Heart right ventricle (tissue), 16 donors: ENCODE results near the gene GFM1. TPM values are rescaled to one million over a fixed set of nuclear protein-coding genes. Genes with fewer than 3 reads are reported as not detected.

Experiments used
- ATAC-seq, 8 donors: fragments of 200-7000 bp; cut with Tn5 transposase; one replicate each; pipeline ENCODE4 v1.9.1; 2020; ENCODE audit warnings: mild to moderate bottlenecking in 8 of 8, moderate library complexity in 8 of 8, moderate number of reproducible peaks in 1 of 8
- DNase-seq, 2 donors: peaks; one replicate each; pipeline ENCODE4 v3.0.0-alpha.2; 2020
- H3K27ac ChIP-seq, 10 donors: fragments of 200-600 bp; sonication (generic) in 2 of 10; one replicate each; pipeline versions ENCODE4 v1.5.0 to v1.8.0; 2020 to 2022; ENCODE audit warnings: mild to moderate bottlenecking in 3 of 10
- H3K27me3 ChIP-seq, 7 donors: fragments of 200-600 bp; one replicate each; pipeline ENCODE4 v1.8.0; 2021 to 2022; ENCODE audit warnings: mild to moderate bottlenecking in 2 of 7
- H3K36me3 ChIP-seq, 9 donors: fragments of 200-600 bp; sonication (generic) in 1 of 9; one replicate each; pipeline versions ENCODE4 v1.5.0 to v1.8.0; 2020 to 2022; ENCODE audit warnings: mild to moderate bottlenecking in 2 of 9
- H3K4me1 ChIP-seq, 9 donors: fragments of 200-600 bp; sonication (generic) in 1 of 9; one replicate each; pipeline versions ENCODE4 v1.5.0 to v1.8.0; 2020 to 2022; ENCODE audit warnings: mild to moderate bottlenecking in 4 of 9
- H3K4me3 ChIP-seq, 10 donors: fragments of 200-600 bp; sonication (generic) in 2 of 10; one replicate each; pipeline versions ENCODE4 v1.5.0 to v1.8.0; 2020 to 2022; ENCODE audit warnings: mild to moderate bottlenecking in 7 of 10, moderate library complexity in 2 of 10
- H3K9me3 ChIP-seq, 11 donors: fragments of 200-600 bp in 10 of 11; sonication (generic) in 2 of 11; one replicate each; pipeline versions ENCODE4 v1.5.0 to v1.8.0; 2013 to 2022; ENCODE audit warnings: mild to moderate bottlenecking in 2 of 11, control low read depth in 1 of 11, moderate library complexity in 1 of 11
- CTCF ChIP-seq, 9 donors: fragments of 200-600 bp; sonication (generic) in 2 of 9; IDR thresholded peaks; one replicate each; pipeline versions ENCODE4 v1.5.0 to v1.8.0; 2021 to 2022; ENCODE audit warnings: antibody characterized with exemption in 9 of 9, mild to moderate bottlenecking in 5 of 9, moderate library complexity in 1 of 9
- WGBS, 2 donors: extraction: QIAGEN DNeasy Blood & Tissue Kit; methylation state at CpG; one replicate each; pipeline ENCODE4 v1.1.7; 2013; ENCODE audit warnings: inconsistent platforms in 1 of 2; 5-methylcytosine and 5-hydroxymethylcytosine counted together
- intact Hi-C, 10 donors: fragments of 100-400 bp; cut with DNase I; formaldehyde crosslinking; loops; one replicate each; pipeline versions ENCODE4 v1.11.1 to v1.14.2; 2022
- polyA plus RNA-seq, 2 donors: library from polyadenylated mRNA; stranded (reverse); fragments of 200-250 nt; gene quantifications; one replicate each; pipeline ENCODE4 v1.2.3, GENCODE V29; 2013
- total RNA-seq, 10 donors: library from RNA; stranded (reverse); fragmentation: NEBNext Ultra II Directional in 3 of 10; extraction: Animal tissue kit (Norgen Biotek cat#: 25700) in 3 of 10; gene quantifications; one replicate each; pipeline versions ENCODE4 v1.2.1 to v1.2.4, GENCODE V29; 2021 to 2023
- donor health status: Arrhythmogenic right ventricular cardiomyopathy.
- donor health status: ischemic (EF 13 %, LVEDD 7.1; RV severe dilation, severe dysfunction).
- donor health status: healthy with polysubstance abuse.
- donor health status: DM: no; HTN: yes; CAD: no.
- donor health status: DM: no; HTN: no; CAD: no.
- donor health status: ischemic (EF 25% LVEDD 6.9; RV normal size, moderate dysfunction).
- donor health status: ischemic (EF 25% LVEDD 5.7; RV mildly dilated, moderate dysfunction).
- donor health status: healthy.
- donor health status: DM: yes; HTN: yes; CAD: no.
- donor health status: Ischemic cardiomyopathy.
- donor health status: ischemic (EF 35%, LVEDD 5.7; RV mildly dilated, moderate dysfunction).
- donor health status: nonischemic (EF 11% LVEDD 7.7; RV severe dilation, severe dysfunction).
- donor health status: DM: yes; HTN: yes; CAD: no.
- donor health status: PGD.
- donor health status: ischemic (EF 29% LVEDD 5.4; RV normal size, mild dysfunction).
- donor health status: nonischemic (EF 23%, LVEDD 6.1; RV moderate dilation, normal function).

Gene GFM1
- total and polyA plus RNA-seq, 12 donors = 15.1 to 86.4 (median 68.7) TPM

- peak in 6 of 8 donors; percentile 20 to 62 (median 47) for ATAC-seq
Measured at GRCh38 chr3:158709666-158710083, 65.3 kb downstream of the GFM1 start.

GRCh38 chr3:158710601-158711000 lies 66.3 kb downstream of the GFM1 start:
- 85 to 87% methylated on average over 4 of the region's 4 CpGs for WGBS, 2 donors
- no peak for DNase-seq
- H3K27ac ChIP-seq = peak overlapping the region in 1 of 10 donors; percentile 80
- no peak for ATAC-seq
- no peak for TF ChIP-seq CTCF (IDR thresholded peaks at IDR 0.05)
- intact Hi-C loops = no loop called here
- H3K4me1 ChIP-seq = peaks cover 0 to 60% (median 28%) of the 10 kb centered on the region in 9 donors
- no peak overlapping the region for H3K4me3 ChIP-seq
- peaks cover 0 to 55% (median 0%) of the 10 kb centered on the region in 9 donors for H3K36me3 ChIP-seq
- no peaks in the 10 kb centered on the region for H3K9me3 ChIP-seq
- no peaks in the 10 kb centered on the region for H3K27me3 ChIP-seq

More at GRCh38 chr3:158709666-158710083, 65.3 kb downstream of the GFM1 start:
- H3K27ac ChIP-seq = peak overlapping the region in 1 of 10 donors; percentile 4
- H3K4me1 ChIP-seq = peaks cover 0 to 56% (median 28%) of the 10 kb centered on the region in 9 donors
- intact Hi-C loops = no loop called here
- no peak for DNase-seq
- H3K4me3 ChIP-seq = no peak overlapping the region
- no peak for TF ChIP-seq CTCF (IDR thresholded peaks at IDR 0.05)
- H3K9me3 ChIP-seq = no peaks in the 10 kb centered on the region
- peaks cover 0 to 65% (median 0%) of the 10 kb centered on the region in 9 donors for H3K36me3 ChIP-seq
- WGBS, 2 donors = 73 to 80% methylated on average over 4 of the region's 4 CpGs
- no peaks in the 10 kb centered on the region for H3K27me3 ChIP-seq

- H3K4me3 ChIP-seq = no peak overlapping the region
- H3K4me1 ChIP-seq = peaks cover 0 to 69% (median 29%) of the 10 kb centered on the region in 9 donors
- TF ChIP-seq CTCF (IDR thresholded peaks at IDR 0.05) = no peak
- no peak for DNase-seq
- peak overlapping the region in 6 of 10 donors; percentile 5 to 80 (median 54) for H3K27ac ChIP-seq
- intact Hi-C loops = no loop called here
- no peaks in the 10 kb centered on the region for H3K27me3 ChIP-seq
- peaks cover 0 to 53% (median 0%) of the 10 kb centered on the region in 9 donors for H3K36me3 ChIP-seq
- WGBS, 2 donors = 52 to 68% methylated on average over 1 of the region's 1 CpG
- peak in 7 of 8 donors; percentile 24 to 71 (median 54) for ATAC-seq
- no peaks in the 10 kb centered on the region for H3K9me3 ChIP-seq
Measured at GRCh38 chr3:158711886-158712285, 67.6 kb downstream of the GFM1 start.

GRCh38 chr3:158712443-158712842 lies 68.1 kb downstream of the GFM1 start:
- H3K4me1 ChIP-seq = peaks cover 0 to 74% (median 32%) of the 10 kb centered on the region in 9 donors
- DNase-seq (no peak), ATAC-seq (no peak)
- H3K27ac ChIP-seq = peak overlapping the region in 8 of 10 donors; percentile 5 to 80 (median 48)
- 58 to 74% methylated on average over 1 of the region's 1 CpG for WGBS, 2 donors
- H3K4me3 ChIP-seq = no peak overlapping the region
- H3K9me3 ChIP-seq = no peaks in the 10 kb centered on the region
- no peak for TF ChIP-seq CTCF (IDR thresholded peaks at IDR 0.05)
- H3K36me3 ChIP-seq = peaks cover 0 to 47% (median 0%) of the 10 kb centered on the region in 9 donors
- no peaks in the 10 kb centered on the region for H3K27me3 ChIP-seq
- intact Hi-C loops = no loop called here
